GM12864 (cell line): Measurements from ENCODE around the gene PPP4R2.

Experiments used
- DNase-seq: peaks from one replicate; pipeline ENCODE4 v3.0.0-alpha.2; 2011; ENCODE audit warnings: low read depth
- H3K4me3 ChIP-seq: 2 replicates; pipeline ENCODE4 v1.5.1; 2011; ENCODE audit warnings: mild to moderate bottlenecking, low read depth, low read length, control low read depth
- TF ChIP-seq, protein P1 (sequence below): IDR thresholded peaks from 2 replicates; pipeline ENCODE4 v1.5.1; 2011; ENCODE audit warnings: low read depth, mild to moderate bottlenecking, moderate library complexity, low read length, control low read depth, inconsistent platforms; ENCODE audit errors: missing control alignments

PPP4R2 gene

GRCh38 chr3:73018790-73019441, 22.3 kb downstream of the PPP4R2 start:
- DNase-seq = no peak
- TF ChIP-seq, protein P1, sequence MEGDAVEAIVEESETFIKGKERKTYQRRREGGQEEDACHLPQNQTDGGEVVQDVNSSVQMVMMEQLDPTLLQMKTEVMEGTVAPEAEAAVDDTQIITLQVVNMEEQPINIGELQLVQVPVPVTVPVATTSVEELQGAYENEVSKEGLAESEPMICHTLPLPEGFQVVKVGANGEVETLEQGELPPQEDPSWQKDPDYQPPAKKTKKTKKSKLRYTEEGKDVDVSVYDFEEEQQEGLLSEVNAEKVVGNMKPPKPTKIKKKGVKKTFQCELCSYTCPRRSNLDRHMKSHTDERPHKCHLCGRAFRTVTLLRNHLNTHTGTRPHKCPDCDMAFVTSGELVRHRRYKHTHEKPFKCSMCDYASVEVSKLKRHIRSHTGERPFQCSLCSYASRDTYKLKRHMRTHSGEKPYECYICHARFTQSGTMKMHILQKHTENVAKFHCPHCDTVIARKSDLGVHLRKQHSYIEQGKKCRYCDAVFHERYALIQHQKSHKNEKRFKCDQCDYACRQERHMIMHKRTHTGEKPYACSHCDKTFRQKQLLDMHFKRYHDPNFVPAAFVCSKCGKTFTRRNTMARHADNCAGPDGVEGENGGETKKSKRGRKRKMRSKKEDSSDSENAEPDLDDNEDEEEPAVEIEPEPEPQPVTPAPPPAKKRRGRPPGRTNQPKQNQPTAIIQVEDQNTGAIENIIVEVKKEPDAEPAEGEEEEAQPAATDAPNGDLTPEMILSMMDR = no peak
- no peak overlapping the region for H3K4me3 ChIP-seq

DNA sequence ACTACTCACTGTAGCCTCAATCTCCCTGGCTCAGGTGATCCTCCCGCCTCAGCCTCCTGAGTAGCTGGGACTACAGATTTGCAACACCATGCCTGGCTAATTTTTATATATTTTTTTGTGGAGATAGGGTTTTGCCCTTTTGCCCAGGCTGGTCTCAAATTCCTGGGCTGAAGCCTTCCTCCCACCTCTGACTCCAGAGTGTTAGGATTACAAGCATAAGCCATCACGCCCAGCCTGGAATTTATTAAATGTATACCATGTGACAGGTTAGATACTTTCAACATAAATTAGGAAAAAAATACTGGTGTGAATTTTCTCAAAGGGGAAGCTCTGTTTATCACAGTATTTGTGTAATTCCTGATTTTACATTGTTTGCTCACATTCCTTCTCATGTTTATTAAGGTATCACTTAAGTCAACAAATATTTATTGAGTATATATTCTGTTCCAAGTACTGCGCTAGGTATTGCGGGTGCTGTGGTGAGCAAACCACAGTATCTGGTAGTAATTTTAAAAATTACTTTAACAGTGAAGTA, 24.8 kb downstream of the PPP4R2 start:
- H3K4me3 ChIP-seq = no peak overlapping the region
- DNase-seq = no peak
- TF ChIP-seq, protein P1 = no peak

- no peak overlapping the region for H3K4me3 ChIP-seq
- TF ChIP-seq, protein P1 = no peak
- DNase-seq = no peak
Observed at GRCh38 chr3:73024836-73025235, 28.2 kb downstream of the PPP4R2 start.

GRCh38 chr3:73026111-73026759, 29.6 kb downstream of the PPP4R2 start:
- TF ChIP-seq, protein P1 = no peak
- H3K4me3 ChIP-seq = no peak overlapping the region

GRCh38 chr3:73026760-73027113, 30.1 kb downstream of the PPP4R2 start:
- H3K4me3 ChIP-seq = no peak overlapping the region
- DNase-seq = no peak
- TF ChIP-seq, protein P1 = no peak

More at GRCh38 chr3:73026111-73026759, 29.6 kb downstream of the PPP4R2 start:
- DNase-seq = no peak

- TF ChIP-seq, protein P1 = no peak
- no peak for DNase-seq
- H3K4me3 ChIP-seq = no peak overlapping the region
Observed at GRCh38 chr3:73028803-73029202, 32.2 kb downstream of the PPP4R2 start.
